ENCODE data around the gene TMEM9. TPM values are rescaled to one million over a fixed set of nuclear protein-coding genes. Genes with fewer than 3 reads are reported as not detected.
A peak's percentile ranks its signal among the peaks of the same experiment; 100 is the strongest.

TMEM9 gene
- total RNA-seq, 1 experiment from 2014 or later = 435 TPM

DNA sequence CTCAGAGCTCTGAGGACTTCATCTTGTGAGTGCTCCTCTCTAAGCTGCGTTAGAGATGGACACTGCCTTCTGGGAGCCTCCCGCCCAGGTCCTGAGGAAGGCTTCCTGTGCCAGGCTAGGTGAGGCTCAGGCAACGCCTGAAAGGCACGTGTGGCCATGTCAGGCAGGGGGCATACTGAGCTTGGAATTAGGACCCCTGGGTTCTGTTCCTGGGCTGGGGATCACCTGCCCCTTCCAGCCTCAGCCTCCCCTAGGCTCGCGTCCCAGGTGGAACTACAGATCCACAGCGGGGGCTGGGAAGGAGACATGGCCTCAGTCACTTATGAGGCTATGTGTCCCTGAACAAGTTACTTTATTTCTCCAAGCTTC, 17.3 kb downstream of the TMEM9 start:
- ChIA-PET POLR2A (ENCODE audit: unreplicated experiment) (no interaction called here), CTCF (interaction anchor here (1.0 to 1.8 kb wide), 5 partner anchors 13 to 93 kb away, joined by 5 to 9 read pairs (median 7); no protein-coding TSS in a partner anchor)
- H3K9ac ChIP-seq (ENCODE audit: low read length) = no peak overlapping the region
- DNase-seq (no peak), ATAC-seq (no peak)
- H3K9me2 ChIP-seq (replicated peaks; ENCODE audit: low read length) = no peaks in the 10 kb centered on the region
- no peak for TF ChIP-seq EZH2phosphoT487 (IDR thresholded peaks at IDR 0.05; ENCODE audit: borderline replicate concordance, low read length)
- no peak for TF ChIP-seq EZH2 (IDR thresholded peaks at IDR 0.05; ENCODE audit: low read length, unreplicated experiment)
- TF ChIP-seq, protein P1, sequence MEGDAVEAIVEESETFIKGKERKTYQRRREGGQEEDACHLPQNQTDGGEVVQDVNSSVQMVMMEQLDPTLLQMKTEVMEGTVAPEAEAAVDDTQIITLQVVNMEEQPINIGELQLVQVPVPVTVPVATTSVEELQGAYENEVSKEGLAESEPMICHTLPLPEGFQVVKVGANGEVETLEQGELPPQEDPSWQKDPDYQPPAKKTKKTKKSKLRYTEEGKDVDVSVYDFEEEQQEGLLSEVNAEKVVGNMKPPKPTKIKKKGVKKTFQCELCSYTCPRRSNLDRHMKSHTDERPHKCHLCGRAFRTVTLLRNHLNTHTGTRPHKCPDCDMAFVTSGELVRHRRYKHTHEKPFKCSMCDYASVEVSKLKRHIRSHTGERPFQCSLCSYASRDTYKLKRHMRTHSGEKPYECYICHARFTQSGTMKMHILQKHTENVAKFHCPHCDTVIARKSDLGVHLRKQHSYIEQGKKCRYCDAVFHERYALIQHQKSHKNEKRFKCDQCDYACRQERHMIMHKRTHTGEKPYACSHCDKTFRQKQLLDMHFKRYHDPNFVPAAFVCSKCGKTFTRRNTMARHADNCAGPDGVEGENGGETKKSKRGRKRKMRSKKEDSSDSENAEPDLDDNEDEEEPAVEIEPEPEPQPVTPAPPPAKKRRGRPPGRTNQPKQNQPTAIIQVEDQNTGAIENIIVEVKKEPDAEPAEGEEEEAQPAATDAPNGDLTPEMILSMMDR (conservative IDR thresholded peaks at IDR 0.05; ENCODE audit: low read depth, low read length) = no peak
- no TSS peak for BruUV-seq (replicated peaks)
- H3K79me2 ChIP-seq (ENCODE audit: low read length) = no peaks in the 10 kb centered on the region
- H3K4me1 ChIP-seq (ENCODE audit: insufficient read depth, low read length) = peaks cover 14% of the 10 kb centered on the region
- intact Hi-C loops (cut with micrococcal nuclease) = loop anchor here (1.0 kb wide), 1 partner anchor 11 kb away; no protein-coding TSS in a partner anchor
- peaks cover 59% of the 10 kb centered on the region; the same call in 1 of the 2 replicates for H3K36me3 ChIP-seq (ENCODE audit: low read depth, low read length)
- peaks cover 4% of the 10 kb centered on the region for H4K20me1 ChIP-seq (ENCODE audit: low read length)
- H3K4me3 ChIP-seq (ENCODE audit: low read length) = no peak overlapping the region
- peaks cover 4% of the 10 kb centered on the region for H3F3A ChIP-seq (ENCODE audit: low read length, unreplicated experiment)
- no peaks in the 10 kb centered on the region for H3K9me3 ChIP-seq (ENCODE audit: low read length)
- peak overlapping the region; percentile 1; the same call in 1 of the 2 replicates for H3K27ac ChIP-seq (ENCODE audit: low read length)
- H2AFZ ChIP-seq (ENCODE audit: low read length) = no peak overlapping the region
- H3K4me2 ChIP-seq (ENCODE audit: low read length) = no peak overlapping the region
- H3K27me3 ChIP-seq (ENCODE audit: low read length) = no peaks in the 10 kb centered on the region

DNA sequence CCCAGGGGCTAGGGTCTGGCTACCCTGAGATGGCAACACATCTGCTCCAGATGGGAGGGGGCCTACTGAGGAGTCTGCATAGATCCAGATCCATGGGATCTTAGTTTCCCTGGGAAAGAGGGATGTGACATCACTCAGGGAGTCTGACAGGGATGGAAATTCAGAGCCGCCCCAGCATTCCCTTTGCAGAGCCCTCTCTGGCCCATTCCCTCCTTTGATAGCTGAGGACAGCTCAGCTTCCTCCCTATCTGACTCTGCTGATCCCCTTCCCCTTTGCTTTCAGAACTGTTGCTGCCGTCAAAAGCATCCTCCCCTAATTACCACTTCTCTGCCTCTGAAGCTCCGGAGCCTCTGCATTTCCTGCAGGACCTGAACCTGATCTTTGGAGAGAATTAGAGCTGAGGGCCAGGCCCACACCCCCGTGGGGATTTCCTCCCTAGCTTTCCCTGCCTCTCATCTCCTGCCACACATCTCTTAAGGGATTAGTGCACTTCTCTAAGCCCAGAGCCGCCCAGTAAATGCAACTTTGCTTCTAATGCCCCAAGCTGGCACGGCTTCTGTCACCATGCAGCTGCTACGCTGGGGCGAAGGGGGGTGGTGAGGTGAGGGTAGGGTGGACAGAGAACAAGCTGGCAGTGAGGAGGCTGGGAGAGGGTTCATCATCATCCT, 17.8 kb downstream of the TMEM9 start:
- peaks cover 14% of the 10 kb centered on the region for H3K4me1 ChIP-seq (ENCODE audit: insufficient read depth, low read length)
- H3K9me2 ChIP-seq (replicated peaks; ENCODE audit: low read length) = no peaks in the 10 kb centered on the region
- no peak overlapping the region for H3K9ac ChIP-seq (ENCODE audit: low read length)
- no peak overlapping the region for H3K27ac ChIP-seq (ENCODE audit: low read length)
- no peak overlapping the region for H3K4me2 ChIP-seq (ENCODE audit: low read length)
- peaks cover 4% of the 10 kb centered on the region for H4K20me1 ChIP-seq (ENCODE audit: low read length)
- DNase-seq (no peak), ATAC-seq (no peak)
- CTCF ChIA-PET = interaction anchor here (1.4 to 1.5 kb wide), 2 partner anchors 13 to 93 kb away, joined by 7 to 8 read pairs; no protein-coding TSS in a partner anchor
- BruUV-seq (replicated peaks) = no TSS peak
- H2AFZ ChIP-seq (ENCODE audit: low read length) = no peak overlapping the region
- intact Hi-C loops (cut with micrococcal nuclease) = loop anchor here (1.0 kb wide), 1 partner anchor 10 kb away; no protein-coding TSS in a partner anchor
- H3K79me2 ChIP-seq (ENCODE audit: low read length) = no peaks in the 10 kb centered on the region
- H3K9me3 ChIP-seq (ENCODE audit: low read length) = no peaks in the 10 kb centered on the region
- H3F3A ChIP-seq (ENCODE audit: low read length, unreplicated experiment) = peaks cover 4% of the 10 kb centered on the region
- POLR2A ChIA-PET (ENCODE audit: unreplicated experiment) = no interaction called here
- H3K36me3 ChIP-seq (ENCODE audit: low read depth, low read length) = peaks cover 55% of the 10 kb centered on the region; the same call in 1 of the 2 replicates
- no peak for TF ChIP-seq EZH2 (IDR thresholded peaks at IDR 0.05; ENCODE audit: low read length, unreplicated experiment)
- no peak for TF ChIP-seq EZH2phosphoT487 (IDR thresholded peaks at IDR 0.05; ENCODE audit: borderline replicate concordance, low read length)
- TF ChIP-seq, protein P1 (conservative IDR thresholded peaks at IDR 0.05; ENCODE audit: low read depth, low read length) = no peak
- H3K4me3 ChIP-seq (ENCODE audit: low read length) = no peak overlapping the region
- no peaks in the 10 kb centered on the region for H3K27me3 ChIP-seq (ENCODE audit: low read length)

DNA sequence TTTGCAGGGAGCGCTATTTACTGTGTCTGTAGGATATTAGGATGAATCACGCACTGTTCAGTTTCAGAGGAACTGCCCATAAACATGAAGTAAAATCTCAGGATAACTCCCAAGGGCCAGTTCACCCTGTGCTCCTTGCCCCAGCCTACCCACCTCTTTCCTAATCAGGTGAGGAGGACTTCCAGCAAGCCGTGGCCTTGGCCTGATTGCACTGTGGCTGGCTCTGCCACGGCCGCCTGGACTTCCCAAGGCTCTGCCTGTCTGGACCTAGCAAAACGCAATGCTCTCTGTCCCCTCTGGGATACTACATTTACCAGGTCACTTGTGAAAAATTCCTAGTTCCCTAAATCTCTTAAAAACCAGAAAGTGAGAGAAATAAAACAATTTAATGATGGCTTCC, 19.9 kb downstream of the TMEM9 start:
- ChIA-PET CTCF (no interaction called here), POLR2A (ENCODE audit: unreplicated experiment) (interaction anchor here (0.6 kb wide), 1 partner anchor 70 kb away, joined by 5 read pairs; no protein-coding TSS in a partner anchor)
- Histone ChIP-seq H3K9ac (ENCODE audit: low read length) (no peak overlapping the region), H3K9me3 (ENCODE audit: low read length) (no peaks in the 10 kb centered on the region), H3K9me2 (replicated peaks; ENCODE audit: low read length) (no peaks in the 10 kb centered on the region), H4K20me1 (ENCODE audit: low read length) (peaks cover 4% of the 10 kb centered on the region), H3F3A (ENCODE audit: low read length, unreplicated experiment) (peaks cover 4% of the 10 kb centered on the region), H3K4me1 (ENCODE audit: insufficient read depth, low read length) (peaks cover 14% of the 10 kb centered on the region), H3K4me2 (ENCODE audit: low read length) (no peak overlapping the region), H3K36me3 (ENCODE audit: low read depth, low read length) (peaks cover 35% of the 10 kb centered on the region; the same call in 1 of the 2 replicates), H3K4me3 (ENCODE audit: low read length) (no peak overlapping the region), H3K79me2 (ENCODE audit: low read length) (no peaks in the 10 kb centered on the region), H3K27ac (ENCODE audit: low read length) (no peak overlapping the region), H3K27me3 (ENCODE audit: low read length) (no peaks in the 10 kb centered on the region), H2AFZ (ENCODE audit: low read length) (no peak overlapping the region)
- DNase-seq = no peak
- intact Hi-C loops (cut with micrococcal nuclease) = no loop called here
- BruUV-seq (replicated peaks) = no TSS peak
- TF ChIP-seq, protein P1 (conservative IDR thresholded peaks at IDR 0.05; ENCODE audit: low read depth, low read length) = no peak
- no peak for TF ChIP-seq EZH2phosphoT487 (IDR thresholded peaks at IDR 0.05; ENCODE audit: borderline replicate concordance, low read length)
- no peak for TF ChIP-seq EZH2 (IDR thresholded peaks at IDR 0.05; ENCODE audit: low read length, unreplicated experiment)
- no peak for ATAC-seq
